CD4-positive, alpha-beta T cell treated with Interleukin-1 beta for 1 hour (primary cell): ENCODE data around the gene DHODH.
"Not testable (repeated sequence)": the region's sequence is repeated elsewhere in the genome, so short reads cannot be mapped to it uniquely, and the experiment has no call there.

Experiments used
- DNase-seq, 2 donors: peaks; one replicate each; pipeline ENCODE4 v3.0.0-alpha.2; 2020 to 2022

DHODH gene

GRCh38 chr16:72014675-72015074 is 6.1 kb downstream of the DHODH start:
- no peak for DNase-seq

- DNase-seq = no peak
Measured at GRCh38 chr16:72015124-72015523, 6.6 kb downstream of the DHODH start.

- no peak for DNase-seq
Measured at GRCh38 chr16:72018470-72018869, 9.9 kb downstream of the DHODH start.

- DNase-seq = no peak
Measured at GRCh38 chr16:72021043-72021442, 12.5 kb downstream of the DHODH start.

- DNase-seq = no peak
Measured at GRCh38 chr16:72022127-72022526, 13.6 kb downstream of the DHODH start.

- no peak for DNase-seq
Measured at GRCh38 chr16:72023962-72024361, 15.4 kb downstream of the DHODH start.

- no peak for DNase-seq
Measured at GRCh38 chr16:72024862-72025382, 16.4 kb downstream of the DHODH start.

GRCh38 chr16:72025404-72026114 is 17.0 kb downstream of the DHODH start:
- no peak for DNase-seq

GRCh38 chr16:72027669-72028378 is 19.3 kb downstream of the DHODH start:
- DNase-seq = no peak

- DNase-seq = no peak
Measured at GRCh38 chr16:72029567-72030271, 21.2 kb downstream of the DHODH start.

GRCh38 chr16:72033437-72033836 is 24.9 kb downstream of the DHODH start:
- no peak for DNase-seq

GRCh38 chr16:72036098-72036497 is 27.6 kb downstream of the DHODH start:
- no peak for DNase-seq

GRCh38 chr16:72042157-72042660 is 33.7 kb downstream of the DHODH start:
- no peak for DNase-seq

GRCh38 chr16:72043058-72043457 is 34.5 kb downstream of the DHODH start:
- DNase-seq = no peak

GRCh38 chr16:72043539-72043938 is 35.0 kb downstream of the DHODH start:
- DNase-seq = no peak

GRCh38 chr16:72044296-72044695 is 35.8 kb downstream of the DHODH start:
- DNase-seq = no peak

GRCh38 chr16:72044825-72045359 is 36.3 kb downstream of the DHODH start:
- no peak for DNase-seq

GRCh38 chr16:72049110-72049509 is 40.6 kb downstream of the DHODH start:
- no peak for DNase-seq

GRCh38 chr16:72050769-72051464 is 42.4 kb downstream of the DHODH start:
- DNase-seq = no peak

GRCh38 chr16:72051818-72052217 is 43.3 kb downstream of the DHODH start:
- no peak for DNase-seq

GRCh38 chr16:72054254-72054847 is 45.8 kb downstream of the DHODH start, which contains the start of gene HP:
HP (plus strand) TSS chr16:72054505; CDS start chr16:72054653, 148 bp downstream.
- not testable (repeated sequence) for DNase-seq

GRCh38 chr16:72055911-72056310 is 47.4 kb downstream of the DHODH start:
- DNase-seq = no peak
